Fibroblast of lung (primary cell): ENCODE data around the gene ATRX.
"Not testable (repeated sequence)": the region's sequence is repeated elsewhere in the genome, so short reads cannot be mapped to it uniquely, and the experiment has no call there.

Experiments
- EZH2 ChIP-seq: IDR thresholded peaks from 2 replicates; pipeline ENCODE4 v1.5.1; 2012; ENCODE audit warnings: low read length, control low read depth, mild to moderate bottlenecking; ENCODE audit errors: missing control alignments
- TF ChIP-seq, protein P1 (sequence below), 2 donors: IDR thresholded peaks in 1 of 2; conservative IDR thresholded peaks in 1 of 2; 1 replicate in 1 of 2; 2 replicates in 1 of 2; pipeline ENCODE4 v1.5.1; 2011 to 2012; ENCODE audit warnings: low read length in 2 of 2, control low read depth in 1 of 2, inconsistent platforms in 1 of 2, low read depth in 1 of 2, mild to moderate bottlenecking in 1 of 2

DNA sequence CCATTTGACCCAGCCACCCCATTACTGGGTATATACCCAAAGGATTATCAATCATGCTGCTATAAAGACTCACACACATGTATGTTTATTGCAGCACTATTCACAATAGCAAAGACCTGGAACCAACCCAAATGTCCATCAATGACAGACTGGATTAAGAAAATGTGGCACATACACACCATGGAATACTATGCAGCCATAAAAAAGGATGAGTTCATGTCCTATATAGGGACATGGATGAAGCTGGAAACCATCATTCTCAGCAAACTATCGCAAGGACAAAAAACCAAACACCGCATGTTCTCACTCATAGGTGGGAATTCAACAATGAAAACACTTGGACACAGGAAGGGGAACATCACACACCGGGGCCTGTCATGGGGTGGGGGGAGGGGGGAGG, 59.9 kb downstream of the ATRX start:
- TF ChIP-seq, protein P1, sequence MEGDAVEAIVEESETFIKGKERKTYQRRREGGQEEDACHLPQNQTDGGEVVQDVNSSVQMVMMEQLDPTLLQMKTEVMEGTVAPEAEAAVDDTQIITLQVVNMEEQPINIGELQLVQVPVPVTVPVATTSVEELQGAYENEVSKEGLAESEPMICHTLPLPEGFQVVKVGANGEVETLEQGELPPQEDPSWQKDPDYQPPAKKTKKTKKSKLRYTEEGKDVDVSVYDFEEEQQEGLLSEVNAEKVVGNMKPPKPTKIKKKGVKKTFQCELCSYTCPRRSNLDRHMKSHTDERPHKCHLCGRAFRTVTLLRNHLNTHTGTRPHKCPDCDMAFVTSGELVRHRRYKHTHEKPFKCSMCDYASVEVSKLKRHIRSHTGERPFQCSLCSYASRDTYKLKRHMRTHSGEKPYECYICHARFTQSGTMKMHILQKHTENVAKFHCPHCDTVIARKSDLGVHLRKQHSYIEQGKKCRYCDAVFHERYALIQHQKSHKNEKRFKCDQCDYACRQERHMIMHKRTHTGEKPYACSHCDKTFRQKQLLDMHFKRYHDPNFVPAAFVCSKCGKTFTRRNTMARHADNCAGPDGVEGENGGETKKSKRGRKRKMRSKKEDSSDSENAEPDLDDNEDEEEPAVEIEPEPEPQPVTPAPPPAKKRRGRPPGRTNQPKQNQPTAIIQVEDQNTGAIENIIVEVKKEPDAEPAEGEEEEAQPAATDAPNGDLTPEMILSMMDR (conservative IDR thresholded peaks at IDR 0.05 in 1 of 2, IDR thresholded peaks at IDR 0.05 in 1 of 2; ENCODE audit: low read depth in 1 of 2, low read length in 2 of 2), result not testable (repeated sequence)
- not testable (repeated sequence) for TF ChIP-seq EZH2
